Tibial artery (tissue), 4 donors: ENCODE measurements around the gene PRAME.
"Not testable (repeated sequence)": the region's sequence is repeated elsewhere in the genome, so short reads cannot be mapped to it uniquely, and the experiment has no call there.

ENCODE experiments used
- DNase-seq, 2 donors: peaks; one replicate each; pipeline ENCODE4 v3.0.0-alpha.2; 2019
- H3K27ac ChIP-seq, 2 donors: fragments of 200-600 bp; sonication (generic) in 1 of 2; 1 replicate in 1 of 2; 2 replicates in 1 of 2; pipeline ENCODE4 v1.5.1; 2018 to 2019; ENCODE audit warnings: mild to moderate bottlenecking in 1 of 2
- H3K27me3 ChIP-seq, 2 donors: fragments of 200-600 bp; sonication (generic) in 1 of 2; one replicate each; pipeline versions ENCODE4 v1.5.1 to v1.6.0; 2016 to 2019
- H3K36me3 ChIP-seq, 3 donors: fragments of 200-600 bp; sonication (generic) in 2 of 3; one replicate each; pipeline ENCODE4 v1.5.1; 2016 to 2019; ENCODE audit warnings: mild to moderate bottlenecking in 2 of 3
- H3K4me1 ChIP-seq, 4 donors: fragments of 200-600 bp; sonication (generic) in 2 of 4; 1 replicate in 3 of 4; 2 replicates in 1 of 4; pipeline ENCODE4 v1.5.1; 2016 to 2019
- H3K4me3 ChIP-seq, 2 donors: fragments of 200-600 bp; sonication (generic) in 1 of 2; 1 replicate in 1 of 2; 2 replicates in 1 of 2; pipeline ENCODE4 v1.5.1; 2018 to 2019; ENCODE audit warnings: mild to moderate bottlenecking in 2 of 2
- H3K9me3 ChIP-seq, 3 donors: fragments of 200-600 bp; sonication (generic) in 1 of 3; one replicate each; pipeline ENCODE4 v1.5.1; 2016 to 2019
- CTCF ChIP-seq, 2 experiments: fragments of 200-600 bp in 1 of 2; fragments of 450-650 bp in 1 of 2; IDR thresholded peaks; one replicate each; pipeline ENCODE4 v1.5.1; 2017 to 2019; ENCODE audit warnings: antibody characterized with exemption in 2 of 2, mild to moderate bottlenecking in 1 of 2, moderate library complexity in 1 of 2
- intact Hi-C: fragments of 100-400 bp; cut with DNase I; formaldehyde crosslinking; loops from one replicate; pipeline ENCODE4 v1.15.0; 2023; ENCODE audit warnings: low total_unique reads

The PRAME gene

DNA sequence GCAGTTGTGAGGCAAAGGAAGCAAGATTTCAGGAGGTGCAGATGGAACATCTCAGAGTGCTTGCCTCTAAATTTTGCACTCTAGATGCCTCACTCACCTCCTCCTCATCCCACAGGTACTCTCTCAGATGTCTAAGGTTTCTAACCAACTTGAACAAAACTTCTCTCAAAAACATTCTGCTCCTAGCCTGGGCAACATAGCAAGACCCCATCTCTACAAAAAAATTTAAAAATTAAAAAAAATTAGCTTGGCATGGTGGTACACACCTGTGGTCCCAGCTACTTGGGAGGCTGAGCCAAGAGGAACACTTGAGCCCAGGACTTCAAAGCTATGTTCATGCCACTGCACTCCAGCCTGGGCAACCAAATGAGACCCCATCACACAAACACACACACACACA is 43.2 kb downstream of the PRAME start:
- Histone ChIP-seq H3K4me3 (no peak overlapping the region), H3K36me3 (no peaks in the 10 kb centered on the region), H3K4me1 (no peaks in the 10 kb centered on the region), H3K27me3 (no peaks in the 10 kb centered on the region), H3K9me3 (peaks cover 0 to 2% (median 0%) of the 10 kb centered on the region in 3 donors), H3K27ac (no peak overlapping the region)
- no peak for TF ChIP-seq CTCF (IDR thresholded peaks at IDR 0.05)
- intact Hi-C loops, result no loop called here
- DNase-seq, result no peak

DNA sequence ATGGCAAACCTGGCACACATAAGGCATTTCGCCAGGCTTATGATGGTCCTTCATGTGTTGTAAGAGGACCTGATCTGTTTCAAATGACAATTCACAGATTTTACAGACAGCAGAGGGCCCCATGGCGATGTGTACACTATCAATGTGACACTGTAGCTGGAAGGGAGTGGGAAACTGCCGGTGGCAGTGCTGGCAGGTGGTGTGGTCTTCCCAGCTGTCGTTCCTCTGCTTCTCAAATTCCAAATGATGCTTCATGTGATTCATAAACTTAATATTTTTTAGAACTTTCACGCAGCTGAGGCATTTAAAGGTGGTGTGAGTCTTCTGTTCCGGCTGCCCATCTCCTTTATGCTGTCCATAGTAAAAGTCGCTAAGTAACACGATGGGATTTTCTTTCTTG is 44.6 kb downstream of the PRAME start:
- H3K36me3 ChIP-seq, H3K27me3 ChIP-seq, H3K27ac ChIP-seq, DNase-seq, H3K4me1 ChIP-seq, intact Hi-C loops, H3K4me3 ChIP-seq: not testable (repeated sequence)
- H3K9me3 ChIP-seq, result peaks cover 0 to 12% (median 7%) of the 10 kb centered on the region in 3 donors

DNA sequence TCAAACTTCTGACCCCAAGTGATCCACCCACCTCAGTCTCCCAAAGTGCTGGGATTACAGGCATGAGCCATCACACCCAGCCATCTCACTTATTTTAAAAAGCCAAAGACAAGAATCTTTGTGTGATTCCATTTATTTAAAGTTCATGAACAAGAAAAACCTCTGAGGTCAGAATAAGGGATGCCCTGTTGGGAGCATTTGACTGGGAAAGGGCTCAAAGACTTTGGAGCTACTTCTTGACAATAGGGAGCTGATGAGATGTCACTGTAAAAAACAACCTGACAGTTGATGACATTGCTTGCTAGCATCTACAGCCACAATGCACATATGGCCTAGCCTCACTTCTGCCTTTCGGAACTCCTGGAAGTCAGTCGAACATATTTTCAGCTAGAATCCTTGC is 45.4 kb downstream of the PRAME start:
- Histone ChIP-seq H3K27ac (no peak overlapping the region), H3K9me3 (peaks cover 3 to 16% (median 15%) of the 10 kb centered on the region in 3 donors), H3K36me3 (no peaks in the 10 kb centered on the region), H3K4me1 (no peaks in the 10 kb centered on the region), H3K4me3 (no peak overlapping the region), H3K27me3 (peaks cover 0 to 5% of the 10 kb centered on the region in 2 donors)
- DNase-seq, result no peak
- intact Hi-C loops, result no loop called here
- no peak for TF ChIP-seq CTCF (IDR thresholded peaks at IDR 0.05)

- peaks cover 0 to 7% (median 0%) of the 10 kb centered on the region in 4 donors for H3K4me1 ChIP-seq
- no peak overlapping the region for H3K4me3 ChIP-seq
- H3K27ac ChIP-seq, result no peak overlapping the region
- peaks cover 0 to 12% of the 10 kb centered on the region in 2 donors for H3K27me3 ChIP-seq
- intact Hi-C loops, result no loop called here
- H3K9me3 ChIP-seq, result peaks cover 3 to 22% (median 20%) of the 10 kb centered on the region in 3 donors
- no peaks in the 10 kb centered on the region for H3K36me3 ChIP-seq
- no peak for DNase-seq
- TF ChIP-seq CTCF (IDR thresholded peaks at IDR 0.05), result no peak
Measured at GRCh38 chr22:22512951-22513350, 46.1 kb downstream of the PRAME start.

DNA sequence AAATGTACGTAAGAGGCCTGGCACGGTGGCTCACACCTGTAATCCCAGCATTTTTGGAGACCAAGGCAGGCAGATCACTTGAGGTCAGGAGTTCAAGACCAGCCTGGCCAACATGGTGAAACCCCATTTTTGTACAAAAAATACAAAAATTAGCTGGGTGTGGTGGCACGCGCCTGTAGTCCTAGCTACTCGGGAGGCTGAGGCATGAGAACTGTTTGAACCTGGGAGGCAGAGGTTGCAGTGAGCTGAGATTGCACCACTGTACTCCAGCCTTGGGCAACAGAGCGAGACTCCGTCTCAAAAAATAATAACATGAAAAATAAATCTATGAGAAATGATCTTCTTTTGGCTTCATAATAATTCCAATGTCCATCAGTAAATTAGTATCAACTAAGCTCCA is 48.2 kb downstream of the PRAME start:
- H3K4me1 ChIP-seq, H3K27ac ChIP-seq, H3K36me3 ChIP-seq, intact Hi-C loops, H3K4me3 ChIP-seq, DNase-seq: not testable (repeated sequence)
- Histone ChIP-seq H3K27me3 (peaks cover 0 to 16% of the 10 kb centered on the region in 2 donors), H3K9me3 (peaks cover 3 to 31% (median 20%) of the 10 kb centered on the region in 3 donors)

DNA sequence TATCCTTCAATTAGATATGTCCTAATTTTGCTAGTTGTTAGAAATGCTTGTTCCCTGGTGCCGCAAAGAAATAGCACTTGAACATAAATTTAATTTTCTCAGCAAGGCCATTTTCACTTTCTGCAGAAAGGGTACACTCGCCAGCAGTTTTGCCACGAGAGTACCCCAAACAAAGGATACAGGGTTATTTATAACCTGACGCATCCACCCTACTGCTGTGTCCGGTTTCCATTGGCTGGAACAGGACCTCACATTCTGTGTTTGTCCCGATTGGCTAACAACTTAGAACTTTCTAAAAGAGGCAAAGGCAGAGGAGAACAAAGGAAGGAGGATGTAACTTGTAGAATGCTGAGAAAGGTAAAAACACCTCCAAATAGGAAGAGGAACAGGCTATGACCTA is 49.2 kb downstream of the PRAME start:
- DNase-seq, H3K4me3 ChIP-seq, intact Hi-C loops: not testable (repeated sequence)

DNA sequence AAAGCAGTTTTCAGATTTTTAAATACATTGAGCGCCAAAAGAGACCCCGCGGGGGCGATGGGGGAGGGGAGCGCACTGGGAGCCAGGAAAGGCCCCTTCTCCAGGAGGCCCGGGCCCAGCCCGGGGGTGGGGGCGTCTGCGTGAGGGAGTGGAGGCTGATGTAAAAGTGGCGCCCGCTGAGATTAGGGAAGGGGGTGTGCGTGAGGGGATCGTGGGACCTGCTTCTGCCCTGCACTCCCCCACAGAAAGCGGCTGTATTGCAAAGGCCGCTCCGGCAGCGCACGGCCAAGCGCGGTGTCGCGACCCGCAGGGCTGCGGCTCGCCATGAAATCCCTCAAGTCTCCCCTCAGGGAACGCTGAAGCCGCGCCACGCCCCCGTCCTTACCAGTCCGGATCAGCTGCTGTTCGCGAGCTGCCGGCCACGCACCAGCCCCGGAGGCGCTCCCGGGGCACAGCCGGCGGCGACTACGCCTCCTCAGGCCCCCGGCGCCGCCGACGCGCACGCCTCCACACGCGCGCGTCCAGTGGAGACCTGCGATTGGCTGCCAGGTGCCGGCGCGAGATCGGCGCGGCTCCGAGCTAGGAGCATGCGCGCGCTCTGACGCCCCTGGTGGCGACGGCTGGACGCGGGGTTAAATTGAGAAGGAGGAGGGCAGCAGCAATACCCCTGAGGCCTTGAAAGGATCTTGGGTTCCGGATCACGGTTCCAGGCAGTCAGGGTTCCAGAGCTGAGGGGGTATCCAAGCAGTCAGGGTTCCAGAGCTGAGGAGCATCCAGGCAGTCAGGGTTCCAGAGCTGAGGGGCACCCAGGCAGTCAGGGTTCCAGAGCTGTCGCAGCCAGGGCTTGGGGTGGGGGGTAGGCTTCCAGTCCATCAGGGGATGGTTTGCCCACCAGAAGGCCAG is 50.5 kb downstream of the PRAME start, which contains the start of gene ZNF280B:
TSS of gene ZNF280B (minus strand) at position 469 of the 903 bp plus-strand sequence. CDS start 19,344 bp downstream, outside the sequence.
- no peak within 1 kb of the TSS for H3K27ac ChIP-seq
- peaks cover 0 to 16% of the 10 kb centered on the region in 2 donors for H3K27me3 ChIP-seq
- intact Hi-C loops, result no loop called here
- no peaks in the 10 kb centered on the region for H3K36me3 ChIP-seq
- peak within 1 kb of the TSS; percentile 25 to 38 for H3K4me3 ChIP-seq
- DNase-seq, result no peak
- no peak for TF ChIP-seq CTCF (IDR thresholded peaks at IDR 0.05)
- H3K9me3 ChIP-seq, result peaks cover 3 to 31% (median 20%) of the 10 kb centered on the region in 3 donors
- peaks cover 0 to 8% (median 0%) of the 10 kb centered on the region in 4 donors for H3K4me1 ChIP-seq

More for the DNA sequence above, 49.2 kb downstream of the PRAME start:
- not testable (repeated sequence) for H3K4me1 ChIP-seq, H3K36me3 ChIP-seq, H3K27ac ChIP-seq
- H3K9me3 ChIP-seq, result peaks cover 3 to 31% (median 20%) of the 10 kb centered on the region in 3 donors
- H3K27me3 ChIP-seq, result peaks cover 0 to 16% of the 10 kb centered on the region in 2 donors
